ENCODE results near the gene EMCN. TPM values are rescaled to one million over a fixed set of nuclear protein-coding genes. Genes with fewer than 3 reads are reported as not detected.

The EMCN gene, protein sequence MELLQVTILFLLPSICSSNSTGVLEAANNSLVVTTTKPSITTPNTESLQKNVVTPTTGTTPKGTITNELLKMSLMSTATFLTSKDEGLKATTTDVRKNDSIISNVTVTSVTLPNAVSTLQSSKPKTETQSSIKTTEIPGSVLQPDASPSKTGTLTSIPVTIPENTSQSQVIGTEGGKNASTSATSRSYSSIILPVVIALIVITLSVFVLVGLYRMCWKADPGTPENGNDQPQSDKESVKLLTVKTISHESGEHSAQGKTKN
- total RNA-seq, result 0.24 and 0.49 TPM in 2 replicates

DNA sequence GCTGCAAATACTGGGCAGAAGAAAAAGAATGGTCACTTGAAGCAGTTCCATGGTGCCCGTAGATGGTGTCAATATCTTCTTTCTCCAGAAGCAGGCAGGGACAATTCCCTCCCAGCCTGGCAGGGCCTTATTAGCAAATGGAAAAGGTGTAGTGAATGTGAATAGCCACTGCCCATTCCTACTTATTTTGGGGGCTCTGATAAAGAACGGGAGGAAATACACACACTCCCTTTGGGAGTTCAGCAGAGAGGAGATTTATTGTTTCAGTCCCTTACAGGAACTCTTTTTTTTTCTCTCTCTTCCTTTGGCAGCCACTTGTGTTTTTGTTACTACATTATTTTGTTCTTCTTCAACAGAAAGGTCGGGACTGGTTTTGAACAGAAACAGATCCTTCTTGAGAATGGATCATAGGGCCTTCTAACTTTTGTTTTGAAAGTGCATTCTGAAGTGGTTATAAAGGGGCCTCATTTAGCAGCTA lies at the start of gene EMCN:
Gene EMCN, minus strand, starts transcription at position 159 of the 478 bp plus-strand sequence. Its CDS starts 108 bp downstream, at position 51.

Data from hair follicle dermal papilla cell (primary cell).